Measurements from ENCODE around the gene OSBPL10. TPM values are rescaled to one million over a fixed set of nuclear protein-coding genes. Genes with fewer than 3 reads are reported as not detected.

The OSBPL10 gene
- total RNA-seq, 1 donor from 2014 or later, result 3.8 TPM

GRCh38 chr3:31833391-31834190 is 147.5 kb downstream of the OSBPL10 start:
- Mint-ChIP-seq H3K4me3 (ENCODE audit: unreplicated experiment) (no peak overlapping the region), H3K4me1 (ENCODE audit: low read depth, unreplicated experiment) (peaks cover 1% of the 10 kb centered on the region), H3K9me3 (ENCODE audit: unreplicated experiment) (no peaks in the 10 kb centered on the region), H3K36me3 (ENCODE audit: unreplicated experiment) (no peaks in the 10 kb centered on the region), H3K27me3 (ENCODE audit: unreplicated experiment) (no peaks in the 10 kb centered on the region), H3K27ac (ENCODE audit: unreplicated experiment) (no peak overlapping the region)
- no peak for DNase-seq
- TF ChIP-seq CTCF (IDR thresholded peaks at IDR 0.05; ENCODE audit: partially characterized antibody, unreplicated experiment), result no peak

- no peak overlapping the region for H3K4me3 Mint-ChIP-seq (ENCODE audit: unreplicated experiment)
These were observed 148.5 kb downstream of the OSBPL10 start for GRCh38 chr3:31832551-31832950.

DNA sequence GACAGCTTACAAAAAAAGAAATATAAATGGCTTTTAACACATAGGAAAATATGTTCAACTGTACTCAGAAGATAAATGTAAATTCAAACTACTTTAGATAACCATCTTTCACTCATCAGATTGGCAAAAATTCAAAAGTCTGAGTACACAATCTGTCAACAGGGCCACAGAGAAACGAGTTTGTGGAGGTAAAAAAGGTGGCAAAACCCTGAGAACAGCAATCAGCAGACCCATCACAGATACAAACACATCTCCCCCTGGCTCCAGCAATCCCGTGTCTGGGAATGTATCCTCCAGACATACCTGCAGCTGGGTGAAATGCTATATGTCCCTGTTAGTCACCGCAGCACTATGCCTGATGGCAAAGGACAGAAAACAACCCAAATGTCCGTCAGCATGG is 149.5 kb downstream of the OSBPL10 start:
- Mint-ChIP-seq H3K27me3 (ENCODE audit: unreplicated experiment) (no peaks in the 10 kb centered on the region), H3K9me3 (ENCODE audit: unreplicated experiment) (no peaks in the 10 kb centered on the region), H3K4me3 (ENCODE audit: unreplicated experiment) (no peak overlapping the region), H3K4me1 (ENCODE audit: low read depth, unreplicated experiment) (peaks cover 1% of the 10 kb centered on the region), H3K36me3 (ENCODE audit: unreplicated experiment) (no peaks in the 10 kb centered on the region), H3K27ac (ENCODE audit: unreplicated experiment) (no peak overlapping the region)
- no peak for DNase-seq
- no peak for TF ChIP-seq CTCF (IDR thresholded peaks at IDR 0.05; ENCODE audit: partially characterized antibody, unreplicated experiment)

More at GRCh38 chr3:31832551-31832950, 148.5 kb downstream of the OSBPL10 start:
- no peak overlapping the region for H3K27ac Mint-ChIP-seq (ENCODE audit: unreplicated experiment)
- H3K9me3 Mint-ChIP-seq (ENCODE audit: unreplicated experiment), result no peaks in the 10 kb centered on the region
- H3K4me1 Mint-ChIP-seq (ENCODE audit: low read depth, unreplicated experiment), result peaks cover 1% of the 10 kb centered on the region
- DNase-seq, result no peak
- H3K27me3 Mint-ChIP-seq (ENCODE audit: unreplicated experiment), result no peaks in the 10 kb centered on the region
- no peaks in the 10 kb centered on the region for H3K36me3 Mint-ChIP-seq (ENCODE audit: unreplicated experiment)
- TF ChIP-seq CTCF (IDR thresholded peaks at IDR 0.05; ENCODE audit: partially characterized antibody, unreplicated experiment), result no peak

DNA sequence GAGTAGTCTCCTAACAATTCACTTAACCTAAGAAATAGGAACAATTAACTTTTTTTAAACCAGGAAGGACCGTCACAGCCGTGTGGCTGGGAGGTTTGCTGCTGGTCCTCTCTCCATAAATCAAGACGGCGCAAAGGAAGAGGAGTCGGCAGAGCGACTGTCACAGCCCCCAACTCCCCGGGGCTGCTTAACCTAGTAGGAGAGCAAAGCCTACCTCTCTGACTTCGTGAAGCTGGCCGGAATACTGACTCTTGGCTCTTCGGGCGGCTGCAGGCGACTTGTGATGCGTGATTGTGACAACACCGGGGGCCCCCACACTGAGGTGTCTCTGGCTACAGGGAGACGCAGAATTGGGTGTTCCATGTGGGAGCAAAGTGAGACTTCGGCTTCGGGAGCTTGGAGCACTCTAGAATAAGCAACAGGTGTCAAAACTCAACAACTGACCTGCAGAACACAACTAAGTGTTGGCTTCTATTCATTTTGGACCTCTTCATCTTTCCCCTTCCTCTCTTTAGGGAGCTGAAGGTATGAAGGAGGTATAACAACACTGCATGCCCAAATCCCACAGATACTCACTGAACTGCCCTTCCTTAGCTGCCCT is 151.1 kb downstream of the OSBPL10 start:
- H3K36me3 Mint-ChIP-seq (ENCODE audit: unreplicated experiment), result no peaks in the 10 kb centered on the region
- H3K27me3 Mint-ChIP-seq (ENCODE audit: unreplicated experiment), result no peaks in the 10 kb centered on the region

More for the DNA sequence above, 151.1 kb downstream of the OSBPL10 start:
- DNase-seq, result no peak
- Mint-ChIP-seq H3K4me1 (ENCODE audit: low read depth, unreplicated experiment) (peaks cover 1% of the 10 kb centered on the region), H3K27ac (ENCODE audit: unreplicated experiment) (no peak overlapping the region), H3K9me3 (ENCODE audit: unreplicated experiment) (no peaks in the 10 kb centered on the region), H3K4me3 (ENCODE audit: unreplicated experiment) (no peak overlapping the region)
- TF ChIP-seq CTCF (IDR thresholded peaks at IDR 0.05; ENCODE audit: partially characterized antibody, unreplicated experiment), result no peak

Data from glutamatergic neuron (in vitro differentiated cells).